HepG2 (cell line): Measurements from ENCODE around the gene LGALS1. TPM values are rescaled to one million over a fixed set of nuclear protein-coding genes. Genes with fewer than 3 reads are reported as not detected.

Experiments used
- ATF1 ChIP-seq: IDR thresholded peaks from 2 replicates; pipeline ENCODE4 v1.6.1; 2016; ENCODE audit warnings: mild to moderate bottlenecking, control low read depth
- BCL6 ChIP-seq: IDR thresholded peaks from 2 replicates; pipeline ENCODE4 v1.6.1; 2016; ENCODE audit warnings: missing genetic modification reagents, missing compliant biosample characterization
- CCAR2 ChIP-seq: fragments of 200-400 bp; formaldehyde crosslinking; optimal IDR thresholded peaks from 2 replicates; pipeline ENCODE3; 2018; ENCODE audit warnings: low read depth, mild to moderate bottlenecking, low read length, moderate library complexity
- FOXO4 ChIP-seq: sonication (generic); formaldehyde crosslinking; conservative IDR thresholded peaks from 2 replicates; pipeline ENCODE4 v1.8.1; 2023; ENCODE audit warnings: missing genetic modification reagents
- MTA1 ChIP-seq: sonication (generic); formaldehyde crosslinking; IDR thresholded peaks from 2 replicates; pipeline ENCODE4 v1.4.0; 2020; ENCODE audit warnings: missing genetic modification reagents, mild to moderate bottlenecking, borderline replicate concordance
- NR3C1 ChIP-seq: sonication (generic); formaldehyde crosslinking; IDR thresholded peaks from 2 replicates; pipeline ENCODE4 v1.4.0; 2020; ENCODE audit warnings: missing genetic modification reagents
- RORA ChIP-seq: sonication (generic); formaldehyde crosslinking; IDR thresholded peaks from 2 replicates; pipeline ENCODE4 v1.5.0; 2020; ENCODE audit warnings: mild to moderate bottlenecking, missing genetic modification reagents, moderate library complexity
- SOX5 ChIP-seq: IDR thresholded peaks from 2 replicates; pipeline ENCODE4 v1.6.1; 2016; ENCODE audit warnings: borderline replicate concordance
- TCF7L2 ChIP-seq: IDR thresholded peaks from 2 replicates; pipeline ENCODE4 v1.6.1; 2011; ENCODE audit warnings: mild to moderate bottlenecking, low read depth, low read length, moderate library complexity
- ZEB1 ChIP-seq: IDR thresholded peaks from 2 replicates; pipeline ENCODE4 v1.6.1; 2012; ENCODE audit warnings: mild to moderate bottlenecking, low read depth, inconsistent platforms; ENCODE audit not compliant: insufficient replicate concordance
- ZFP91 ChIP-seq: sonication (generic); formaldehyde crosslinking; IDR thresholded peaks from 2 replicates; pipeline ENCODE4 v1.9.0; 2022; ENCODE audit warnings: missing genetic modification reagents, mild to moderate bottlenecking, borderline replicate concordance
- ZNF414 ChIP-seq: sonication (generic); formaldehyde crosslinking; IDR thresholded peaks from 2 replicates; pipeline ENCODE4 v1.5.0; 2020; ENCODE audit warnings: missing genetic modification reagents
- ZNF451 ChIP-seq: sonication (generic); formaldehyde crosslinking; IDR thresholded peaks from 2 replicates; pipeline ENCODE4 v1.5.0; 2020; ENCODE audit warnings: mild to moderate bottlenecking, missing genetic modification reagents
- ZNF552 ChIP-seq: sonication (generic); formaldehyde crosslinking; IDR thresholded peaks from 2 replicates; pipeline ENCODE4 v1.9.0; 2022; ENCODE audit warnings: missing genetic modification reagents, mild to moderate bottlenecking, borderline replicate concordance
- ZNF570 ChIP-seq: sonication (generic); formaldehyde crosslinking; IDR thresholded peaks from 2 replicates; pipeline ENCODE4 v1.4.0; 2020; ENCODE audit warnings: mild to moderate bottlenecking, missing genetic modification reagents, borderline replicate concordance
- ZNF572 ChIP-seq: sonication (generic); formaldehyde crosslinking; IDR thresholded peaks from 2 replicates; pipeline ENCODE4 v1.5.1; 2020; ENCODE audit warnings: mild to moderate bottlenecking, missing genetic modification reagents
- ZNF687 ChIP-seq: sonication (generic); formaldehyde crosslinking; IDR thresholded peaks from 2 replicates; pipeline ENCODE4 v1.5.1; 2020; ENCODE audit warnings: mild to moderate bottlenecking, missing genetic modification reagents, moderate library complexity
- ZNF704 ChIP-seq: sonication (generic); formaldehyde crosslinking; IDR thresholded peaks from 2 replicates; pipeline ENCODE4 v1.8.1; 2023; ENCODE audit warnings: mild to moderate bottlenecking, inconsistent platforms, moderate library complexity, missing genetic modification reagents, borderline replicate concordance
- ZNF766 ChIP-seq: sonication (generic); formaldehyde crosslinking; IDR thresholded peaks from 2 replicates; pipeline ENCODE4 v1.5.0; 2020; ENCODE audit warnings: missing genetic modification reagents, borderline replicate concordance
- ZNF816 ChIP-seq: sonication (generic); formaldehyde crosslinking; IDR thresholded peaks from 2 replicates; pipeline ENCODE4 v1.8.0; 2022; ENCODE audit warnings: missing genetic modification reagents, mild to moderate bottlenecking, borderline replicate concordance
- polyA plus RNA-seq, 8 experiments: library from polyadenylated mRNA; depleted of rRNA in 3 of 8; stranded (reverse) in 7 of 8; unstranded in 1 of 8; fragments of >200 nt; fragmentation: Illumina TruSeq in 4 of 8; extraction: Trizol in 4 of 8; gene quantifications; 2 replicates each; pipeline versions ENCODE4 v1.2.1 to v1.2.3, GENCODE V29; 2011 to 2016; ENCODE audit warnings: low read depth in 4 of 8, missing spikeins in 1 of 8, mixed read lengths in 1 of 8; ENCODE audit not compliant: insufficient read depth in 1 of 8
- total RNA-seq, 5 experiments: library from RNA; depleted of rRNA; stranded (reverse); fragments of >200 nt; fragmentation: Illumina TruSeq; extraction: Trizol; gene quantifications; 2 replicates each; pipeline ENCODE4 v1.2.3, GENCODE V29; 2016; ENCODE audit warnings: low read depth in 1 of 5

The LGALS1 gene
- total and polyA plus RNA-seq, 2 of the 13 experiments (the other 11 are each of a cell fraction or from before 2014, with no cell fraction given): 103 to 858 TPM

- TF ChIP-seq ZNF687 (CRISPR knock-in tag) (peak; percentile 43), SOX5 (peak; percentile 64; the same call in 1 of the 2 replicates), FOXO4 (no peak), ZFP91 (CRISPR knock-in tag) (0 out of 2 replicates have a peak, but pooled peaks have one; percentile 31), ZNF816 (0 out of 2 replicates have a peak, but pooled peaks have one; percentile 63), ZNF704 (CRISPR knock-in tag) (no peak), NR3C1 (CRISPR knock-in tag) (no peak), ZNF572 (CRISPR knock-in tag) (no peak), ZEB1 (no peak), ZNF451 (no peak), ZNF570 (CRISPR knock-in tag) (no peak), ZNF766 (CRISPR knock-in tag) (no peak), ATF1 (peak; percentile 42; the same call in 1 of the 2 replicates), TCF7L2 (no peak), MTA1 (0 out of 2 replicates have a peak, but pooled peaks have one; percentile 50), CCAR2 (no peak), ZNF414 (CRISPR knock-in tag) (0 out of 2 replicates have a peak, but pooled peaks have one; percentile 54), BCL6 (peak; percentile 30; the same call in 1 of the 2 replicates), RORA (CRISPR knock-in tag) (no peak), ZNF552 (CRISPR knock-in tag) (no peak)
These were observed 14.1 kb upstream of the LGALS1 start (continued) for GRCh38 chr22:37661160-37661924.
